Amygdala (tissue), 56 donors: ENCODE results near the gene TGM2.
"Not testable (repeated sequence)": the region's sequence is repeated elsewhere in the genome, so short reads cannot be mapped to it uniquely, and the experiment has no call there.

ENCODE experiments used
- DNase-seq, 56 donors: peaks; one replicate each; lab custom pipeline; 2025; lab: John Stamatoyannopoulos, UW

The TGM2 gene

DNA sequence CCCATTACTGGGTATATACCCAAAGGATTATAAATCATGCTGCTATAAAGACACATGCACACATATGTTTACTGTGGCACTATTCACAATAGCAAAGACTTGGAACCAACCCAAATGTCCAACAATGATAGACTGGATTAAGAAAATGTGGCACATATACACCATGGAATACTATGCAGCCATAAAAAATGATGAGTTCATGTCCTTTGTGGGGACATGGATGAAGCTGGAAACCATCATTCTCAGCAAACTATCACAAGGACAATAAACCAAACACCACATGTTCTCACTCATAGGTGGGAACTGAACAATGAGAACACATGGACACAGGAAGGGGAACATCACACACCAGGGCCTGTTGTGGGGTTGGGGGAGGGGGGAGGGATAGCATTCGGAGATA lies 57.7 kb downstream of the TGM2 start:
- DNase-seq: not testable (repeated sequence)

DNA sequence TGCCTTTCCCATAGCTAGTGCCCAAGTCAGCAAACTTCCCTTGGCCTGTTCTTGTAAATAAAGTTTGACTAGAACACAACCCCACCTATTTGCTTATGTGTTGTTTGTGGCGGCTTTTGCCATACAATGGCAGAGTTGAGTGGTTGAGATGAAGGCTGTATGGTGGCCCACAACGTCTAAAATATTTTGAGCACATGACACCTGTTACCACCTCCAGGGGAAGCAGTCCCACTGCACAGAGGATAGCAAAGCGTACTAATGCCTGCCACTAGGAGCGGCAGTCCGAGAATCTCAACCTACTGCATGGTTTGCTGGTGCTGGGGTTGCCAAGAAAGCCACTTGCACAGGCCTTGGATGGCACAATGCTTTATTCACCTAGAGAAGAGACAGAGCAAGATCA lies 58.6 kb downstream of the TGM2 start:
- DNase-seq: no peak

DNA sequence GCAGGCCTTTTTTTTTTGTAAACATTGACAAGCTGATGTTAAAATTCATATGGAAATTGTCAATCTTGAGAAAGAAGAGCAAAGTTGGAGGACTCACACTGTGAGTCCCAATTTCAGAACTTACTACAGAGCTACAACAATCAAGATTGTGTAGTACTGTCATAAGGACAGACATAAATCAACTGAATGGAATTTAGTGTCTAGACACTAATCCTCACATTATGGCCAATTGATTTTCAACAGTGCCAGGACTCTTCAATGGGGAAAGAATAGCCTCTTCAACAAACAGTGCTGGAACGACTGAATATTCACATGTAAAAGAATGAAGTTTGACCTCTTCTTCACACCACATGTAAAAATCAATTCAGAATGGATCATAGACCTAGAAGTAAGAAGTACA lies 60.8 kb downstream of the TGM2 start:
- no peak for DNase-seq

DNA sequence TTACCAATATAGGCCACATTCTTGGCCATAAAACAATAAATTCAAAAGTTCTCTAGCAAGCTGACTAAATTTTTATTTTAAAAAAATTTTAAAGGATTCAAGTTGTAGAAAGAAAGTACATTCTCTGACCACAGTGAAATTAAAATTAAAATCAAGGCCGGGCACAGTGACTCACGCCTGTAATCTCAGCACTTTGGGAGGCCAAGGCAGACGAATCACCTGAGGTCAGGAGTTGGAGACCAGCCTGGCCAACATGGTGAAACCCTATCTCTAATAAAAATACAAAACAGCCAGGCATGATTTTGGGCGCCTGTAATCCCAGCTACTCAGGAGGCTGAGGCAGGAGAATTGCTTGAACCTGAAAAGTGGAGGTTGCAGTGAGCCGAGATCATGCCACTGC lies 62.9 kb downstream of the TGM2 start:
- DNase-seq: not testable (repeated sequence)

DNA sequence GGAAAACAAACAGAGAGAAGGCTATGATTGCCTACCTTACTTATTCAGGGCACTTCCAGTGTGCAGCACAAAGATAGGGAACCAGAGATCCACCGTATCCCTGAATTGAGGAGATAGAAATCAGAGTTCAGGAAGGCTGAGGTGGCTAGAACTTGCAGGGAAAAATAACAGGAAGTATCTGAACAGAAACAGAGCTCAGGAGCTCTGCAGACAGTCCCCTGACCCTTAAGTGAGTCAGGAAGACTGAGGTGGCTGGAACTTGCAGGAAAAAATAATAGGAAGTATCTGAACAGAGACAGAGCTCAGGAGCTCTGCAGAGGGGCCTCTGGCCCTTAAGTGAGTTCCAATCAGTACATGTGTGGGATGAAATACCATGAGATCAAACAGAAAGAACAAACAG lies 66.1 kb downstream of the TGM2 start:
- DNase-seq: no peak

DNA sequence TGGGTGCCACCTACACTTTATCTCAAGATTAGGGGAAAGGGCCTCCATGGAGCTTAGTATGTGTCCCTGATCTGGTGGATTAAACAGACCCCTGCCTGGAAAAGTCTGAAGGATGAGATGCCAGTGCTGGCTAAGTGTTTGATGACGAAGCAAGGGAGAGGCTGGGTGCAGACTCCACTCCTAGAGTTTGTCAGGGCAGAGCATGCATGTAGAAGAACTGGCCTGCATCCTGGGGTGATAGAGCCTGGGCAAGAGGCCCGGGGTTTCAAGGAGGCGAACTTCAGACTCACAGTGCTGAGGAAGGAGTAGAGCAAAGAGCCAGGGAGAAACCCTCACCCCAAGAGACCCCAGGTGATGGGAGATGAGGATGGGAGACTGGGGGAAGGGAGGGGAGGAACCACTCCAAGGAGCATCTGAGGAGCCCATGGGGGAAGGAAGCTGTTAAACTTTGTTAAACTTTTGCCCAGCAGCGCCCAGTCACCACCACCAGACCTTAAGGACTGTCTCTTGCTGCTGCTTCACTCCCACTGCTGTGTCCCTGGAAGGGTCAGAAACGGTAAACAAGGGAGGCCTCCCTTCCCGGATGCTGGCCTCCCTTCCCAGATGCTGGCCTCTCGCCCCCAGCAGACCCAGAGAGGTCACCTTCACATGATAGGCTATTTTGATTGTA lies 69.9 kb downstream of the TGM2 start:
- DNase-seq: no peak

DNA sequence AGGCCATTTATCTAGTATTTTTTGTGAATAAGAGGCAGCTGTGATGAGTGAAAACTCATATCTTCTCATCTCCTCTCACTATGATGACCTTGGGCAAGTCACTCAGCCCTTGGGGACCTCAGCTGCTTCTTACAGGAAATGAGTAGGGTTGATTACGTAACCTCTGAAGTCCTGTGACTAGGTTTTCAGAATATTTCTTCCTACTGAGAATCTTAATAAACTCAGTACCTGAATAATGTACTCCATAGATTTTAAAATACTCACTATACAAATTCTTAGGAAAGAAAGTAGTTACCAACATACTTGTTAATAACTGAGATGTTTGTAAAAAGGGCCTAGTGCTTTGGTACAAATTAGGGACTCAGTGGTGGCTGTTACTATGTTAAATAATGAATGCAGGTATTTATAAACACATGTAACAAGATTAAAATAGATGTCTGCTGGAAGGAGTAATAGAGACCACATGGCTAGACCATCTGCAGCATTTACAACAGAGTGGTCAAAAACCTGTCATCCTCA lies 70.6 kb downstream of the TGM2 start:
- DNase-seq: no peak

DNA sequence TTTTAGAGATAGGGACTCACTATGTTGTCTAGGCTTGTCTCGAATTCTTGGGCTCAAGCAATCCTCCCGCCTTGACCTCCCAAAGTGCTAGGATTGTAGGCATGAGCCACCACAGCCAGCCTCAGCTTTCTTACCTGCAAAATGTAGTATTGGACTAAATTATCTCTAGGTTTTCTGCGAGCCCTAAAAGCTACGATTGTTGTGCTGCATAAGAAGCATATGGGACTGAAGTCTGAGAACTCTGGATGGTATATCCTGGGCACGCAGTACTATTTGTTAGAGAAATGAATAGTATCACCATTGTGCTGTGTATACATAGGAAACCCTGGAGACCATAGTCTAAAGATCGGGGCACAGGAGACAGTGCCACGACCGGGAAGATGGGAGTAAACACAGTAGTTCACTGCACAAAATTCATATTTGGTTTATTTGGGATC lies 71.4 kb downstream of the TGM2 start:
- DNase-seq: no peak

DNA sequence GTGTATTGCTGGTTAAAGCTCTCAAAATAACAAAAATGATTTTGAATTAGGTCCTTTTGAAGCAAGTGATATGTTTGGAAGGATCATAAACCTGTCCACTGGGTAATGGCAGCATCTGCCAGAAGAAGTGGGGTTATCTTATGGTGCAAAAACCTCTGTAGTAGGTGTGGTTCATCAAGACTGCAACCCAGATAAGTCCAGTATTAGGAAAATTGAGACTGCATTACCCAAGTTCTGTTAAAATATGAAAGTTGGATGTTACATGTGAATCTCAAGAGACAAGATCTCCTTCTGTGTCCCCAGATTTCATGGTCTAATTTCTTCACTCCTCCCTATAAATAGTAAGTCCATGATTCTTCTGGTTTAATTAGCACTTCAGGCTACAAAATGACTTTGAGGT lies 72.2 kb downstream of the TGM2 start:
- DNase-seq: no peak

DNA sequence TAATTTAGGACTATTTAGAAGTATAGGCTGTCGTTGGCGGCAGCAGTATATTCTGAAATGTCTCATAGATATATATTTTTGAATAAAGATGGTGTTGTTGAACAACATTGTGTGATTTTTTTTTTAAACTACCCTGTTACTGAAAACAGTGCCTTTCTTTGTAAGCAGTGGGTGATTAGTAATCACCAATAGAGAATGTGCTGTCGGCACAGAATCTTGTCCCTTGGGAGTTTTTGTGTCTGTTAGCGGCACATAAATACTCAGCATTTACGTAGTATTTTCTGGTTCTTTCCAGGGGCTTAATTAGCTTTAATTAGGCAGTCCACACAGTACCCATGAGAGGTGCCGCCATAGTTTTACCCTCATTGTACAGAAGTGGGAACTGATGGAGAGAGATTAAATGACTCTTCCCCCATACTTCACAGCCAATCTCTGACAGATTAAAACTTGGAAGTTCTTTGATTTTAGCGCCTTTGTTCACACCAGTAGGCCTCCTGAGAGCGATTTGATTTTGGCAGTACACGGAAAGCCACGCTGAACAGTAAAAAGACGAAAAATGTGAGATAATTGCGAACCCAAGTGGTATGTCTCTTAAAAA lies 72.7 kb downstream of the TGM2 start:
- DNase-seq: no peak

DNA sequence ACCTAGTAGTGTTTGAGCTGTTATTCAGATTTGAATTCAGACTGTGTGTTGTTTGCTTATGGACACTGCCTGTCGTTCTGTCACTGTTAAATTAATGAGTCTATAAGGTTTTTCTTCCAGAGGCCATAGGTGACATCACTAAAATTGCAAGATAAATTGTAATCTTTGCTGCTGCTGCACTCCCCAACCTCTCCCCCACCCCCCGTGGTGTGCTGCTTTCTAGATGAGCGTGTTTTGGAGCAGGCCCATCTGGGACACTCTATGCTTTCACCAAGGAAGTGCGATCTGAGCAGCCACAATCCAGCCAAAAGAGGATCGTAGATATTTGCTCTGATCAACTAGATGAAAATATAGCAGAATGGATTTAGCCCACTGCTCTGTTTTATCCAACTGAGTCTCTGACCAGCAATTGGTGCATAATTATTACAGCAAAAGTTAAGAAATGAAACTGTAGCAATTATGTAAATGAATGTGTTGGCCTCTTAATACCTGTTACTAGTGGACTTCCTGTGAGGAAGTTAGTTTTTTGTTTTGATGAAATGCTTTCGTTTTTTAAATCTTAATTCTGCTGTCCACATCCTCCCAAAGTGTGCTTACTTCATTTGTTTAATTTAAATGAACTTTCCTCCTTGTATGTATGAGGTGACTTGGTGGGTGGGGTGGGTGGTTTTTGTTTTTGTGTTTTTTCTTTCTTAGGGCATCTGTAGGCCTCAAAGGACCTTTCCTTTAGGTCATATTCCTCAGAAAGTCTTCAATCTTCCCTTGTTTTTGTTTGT lies 73.4 kb downstream of the TGM2 start:
- DNase-seq: peak in 1 of 56 donors; percentile 8

DNA sequence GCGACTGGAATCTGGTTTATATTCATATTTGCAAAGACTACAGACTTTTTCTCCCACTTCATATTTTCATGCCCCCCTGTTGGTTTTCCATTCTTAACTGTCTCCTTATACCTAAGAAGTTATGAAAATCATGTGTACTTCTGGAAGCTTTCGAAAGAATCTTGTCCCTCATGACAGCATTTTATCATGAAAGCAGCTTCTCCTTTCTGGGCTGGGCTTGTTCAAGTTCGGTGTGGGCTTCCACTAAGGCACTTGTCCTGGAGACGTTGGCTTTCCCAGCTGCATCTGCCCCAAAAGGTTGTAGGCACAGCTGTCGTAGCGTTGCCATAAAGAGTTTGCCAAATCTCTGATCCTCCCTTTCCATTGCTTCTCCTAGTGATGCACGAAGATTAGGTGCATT lies 75.0 kb downstream of the TGM2 start:
- no peak for DNase-seq

DNA sequence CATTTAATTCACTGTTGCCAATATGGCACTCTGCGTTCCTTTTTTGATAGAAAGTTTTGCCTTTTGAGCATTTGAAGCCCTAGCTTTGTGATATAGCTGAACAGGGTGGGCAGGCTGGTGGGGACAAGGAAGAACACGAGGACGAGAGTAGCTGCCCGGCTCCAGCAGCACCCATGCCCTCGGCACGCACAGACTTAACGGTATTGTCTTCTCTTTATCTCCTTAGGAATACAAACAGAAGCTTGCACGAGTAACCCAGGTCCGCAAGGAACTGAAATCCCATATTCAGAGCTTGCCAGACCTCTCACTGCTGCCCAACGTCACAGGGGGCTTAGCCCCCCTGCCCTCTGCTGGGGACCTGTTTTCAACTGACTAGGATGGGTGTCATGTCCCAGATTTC lies 75.6 kb downstream of the TGM2 start:
- DNase-seq: no peak

DNA sequence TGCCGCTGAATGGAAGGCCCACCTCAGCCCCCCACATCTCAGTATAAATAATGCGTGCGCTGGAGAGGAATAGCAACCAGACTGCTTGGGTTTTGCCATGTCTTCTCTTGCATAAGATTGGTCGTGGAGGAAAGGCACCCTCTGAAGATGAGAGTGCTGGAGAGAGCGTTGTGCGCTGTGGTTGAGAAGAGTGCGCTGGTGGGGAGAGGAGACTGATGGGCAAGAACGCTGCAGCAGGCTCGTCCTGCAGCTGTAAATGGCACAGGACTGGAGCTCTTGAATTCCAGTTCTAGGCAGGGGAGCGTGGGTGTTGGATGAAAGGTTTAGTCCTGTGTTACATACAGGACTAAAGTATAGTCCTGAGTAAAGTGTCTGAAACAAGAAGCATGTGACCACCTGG lies 80.0 kb downstream of the TGM2 start:
- no peak for DNase-seq

DNA sequence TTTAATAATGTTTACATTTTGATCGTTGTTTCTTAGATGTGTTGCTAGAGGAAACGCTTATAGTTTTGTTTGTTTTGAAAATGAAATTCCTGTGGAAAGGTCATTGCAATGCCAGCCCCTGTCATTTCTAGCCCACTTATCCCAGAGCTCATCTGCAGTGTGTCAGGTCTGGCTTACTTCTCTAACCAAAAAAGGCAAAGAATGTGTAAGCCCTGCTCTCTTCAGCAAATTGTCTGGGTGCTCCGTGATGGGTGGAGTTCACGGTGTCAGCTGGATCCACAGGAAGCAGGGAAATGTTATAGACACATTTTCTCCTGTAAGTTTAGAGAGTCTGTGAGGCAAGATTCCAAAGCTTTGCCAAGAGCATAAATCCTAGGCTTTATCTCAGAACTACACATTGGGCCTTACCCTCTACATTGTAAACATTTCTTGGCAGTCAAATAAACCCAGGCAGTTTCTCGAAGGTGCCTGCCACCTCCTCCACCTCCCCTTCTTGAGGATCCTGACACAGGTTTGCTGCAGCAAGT lies 80.6 kb downstream of the TGM2 start:
- DNase-seq: no peak

DNA sequence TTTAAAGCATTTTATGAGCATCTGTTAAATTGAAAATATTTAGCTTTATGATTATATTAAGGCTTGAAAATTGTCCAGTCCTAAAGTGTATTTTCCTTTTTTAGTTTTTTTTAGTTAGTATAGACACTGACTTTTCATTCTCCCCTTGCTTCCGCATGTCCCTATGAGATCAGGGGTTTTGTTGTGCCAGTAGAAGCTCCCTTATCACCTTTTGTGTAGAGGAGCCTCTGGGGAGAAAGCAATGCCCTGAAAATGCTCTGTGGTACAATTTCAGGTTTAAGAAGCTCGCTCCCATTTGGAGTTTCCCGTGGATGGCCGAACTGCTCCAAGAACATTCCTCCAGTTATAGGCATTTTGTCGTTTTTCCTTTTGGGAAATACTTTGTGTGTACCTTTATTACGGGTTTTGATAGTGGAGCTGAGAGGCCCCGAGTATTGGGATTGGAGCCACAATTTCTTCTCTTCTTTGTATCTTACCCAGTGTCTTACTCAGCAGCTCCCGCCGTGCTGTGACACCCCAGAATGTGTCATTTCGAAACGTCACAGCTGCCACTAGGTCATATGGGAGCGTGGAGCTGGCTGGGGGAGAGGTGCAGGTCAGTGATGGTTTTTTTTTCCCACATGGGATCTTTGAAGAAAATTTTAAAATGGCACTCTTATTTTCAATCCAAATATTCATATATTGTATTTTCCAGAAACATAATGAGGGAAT lies 81.6 kb downstream of the TGM2 start:
- no peak for DNase-seq

DNA sequence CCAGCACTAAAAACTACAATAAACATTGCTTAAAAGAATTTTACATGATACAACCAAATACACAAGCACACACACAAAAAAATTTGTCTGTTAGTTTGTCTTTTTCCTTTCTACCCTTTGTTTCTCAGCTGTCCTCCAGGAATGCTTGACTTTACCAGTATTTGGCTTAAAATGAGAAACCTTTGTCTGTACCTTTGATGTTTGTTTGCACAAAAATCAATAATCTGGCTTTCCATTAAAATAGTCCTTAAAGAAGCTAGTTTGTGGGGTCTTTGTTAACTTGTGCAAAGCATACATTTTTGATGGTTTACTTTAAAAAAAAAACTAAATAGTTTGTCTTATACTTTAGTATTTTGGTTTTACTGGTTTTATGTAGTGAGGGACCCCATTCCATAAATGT lies 82.2 kb downstream of the TGM2 start:
- no peak for DNase-seq

DNA sequence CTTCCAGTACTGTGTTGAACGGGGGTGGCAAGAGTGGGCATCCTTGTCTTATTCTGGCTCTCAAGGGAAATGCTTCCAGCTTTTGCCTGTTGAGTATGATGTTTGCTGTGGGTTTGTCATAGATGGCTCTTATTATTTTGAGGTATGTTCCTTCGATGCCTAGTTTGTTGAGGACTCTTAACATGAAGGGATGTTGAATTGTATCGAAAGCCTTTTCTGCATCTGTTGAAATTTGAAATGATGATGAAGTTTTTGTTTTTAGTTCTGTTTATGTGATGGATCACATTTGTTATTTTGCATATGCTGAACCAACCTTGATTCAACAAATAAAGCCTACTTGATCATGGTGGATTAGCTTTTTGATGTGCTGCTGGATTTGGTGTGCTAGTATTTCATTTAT lies 83.5 kb downstream of the TGM2 start:
- DNase-seq: no peak

DNA sequence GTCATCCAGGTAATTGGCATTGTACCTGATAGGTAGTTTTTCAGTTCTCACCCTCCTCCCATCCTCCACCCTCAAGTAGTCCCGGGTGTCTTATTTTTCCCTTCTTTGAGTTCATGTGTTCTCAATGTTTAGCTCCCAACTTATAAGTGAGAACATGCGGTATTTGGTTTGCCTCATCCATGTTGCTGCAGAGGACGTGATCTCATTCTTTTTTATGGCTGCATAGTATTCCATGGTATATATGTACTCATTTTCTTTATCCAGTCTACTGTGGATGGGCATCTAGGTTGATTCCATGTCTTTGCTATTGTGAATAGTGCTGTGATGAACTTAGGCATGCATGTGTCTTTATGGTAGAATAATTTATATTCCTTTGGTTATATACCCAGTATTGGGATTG lies 85.7 kb downstream of the TGM2 start:
- no peak for DNase-seq

DNA sequence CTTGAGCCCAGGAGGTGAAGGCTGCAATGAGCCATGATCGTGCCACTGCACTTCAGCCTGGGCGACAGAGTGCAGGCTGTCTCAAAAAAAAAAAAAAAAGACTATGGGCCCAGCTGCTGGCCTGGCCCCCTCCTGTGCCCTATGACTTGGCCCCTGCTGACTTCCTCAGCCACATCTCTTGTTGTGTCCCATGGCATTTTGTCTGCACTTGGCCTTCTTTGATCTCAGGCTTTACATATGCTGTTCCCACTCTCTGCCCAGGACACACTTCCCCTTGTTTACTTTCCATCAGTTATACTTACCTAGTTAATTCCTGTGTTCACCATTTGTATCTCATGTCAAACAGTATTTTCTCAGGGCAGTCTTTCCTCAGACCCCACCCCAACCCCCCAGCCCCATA lies 87.0 kb downstream of the TGM2 start:
- DNase-seq: no peak
